ENCODE results near the gene ALOX12B. TPM values are rescaled to one million over a fixed set of nuclear protein-coding genes. Genes with fewer than 3 reads are reported as not detected.

ALOX12B gene
- total and polyA plus RNA-seq, 2 of the 8 experiments (the other 6 are each of a cell fraction or from before 2014, with no cell fraction given) = 0.86 TPM; not detected in 1

- TF ChIP-seq CHD7 (IDR thresholded peaks at IDR 0.05; ENCODE audit: insufficient replicate concordance, low read length) (no peak), KDM1A (IDR thresholded peaks at IDR 0.05; ENCODE audit: borderline replicate concordance, low read length) (no peak), E2F6 (IDR thresholded peaks at IDR 0.05) (peak; percentile 70), KDM4A (IDR thresholded peaks at IDR 0.05; ENCODE audit: low read depth, low read length, severe bottlenecking) (peak; percentile 68), EZH2 (IDR thresholded peaks at IDR 0.05; ENCODE audit: low read depth, low read length, severe bottlenecking) (peak; percentile 85), SUZ12 (IDR thresholded peaks at IDR 0.05; ENCODE audit: low read length) (peak; percentile 63)
Measured at GRCh38 chr17:8072729-8073461, 14.6 kb downstream of the ALOX12B start (continued).
